ENCODE measurements around the gene AACS. TPM values are rescaled to one million over a fixed set of nuclear protein-coding genes. Genes with fewer than 3 reads are reported as not detected.

AACS gene
- total RNA-seq, 1 donor from 2014 or later, result 34.6 TPM

DNA sequence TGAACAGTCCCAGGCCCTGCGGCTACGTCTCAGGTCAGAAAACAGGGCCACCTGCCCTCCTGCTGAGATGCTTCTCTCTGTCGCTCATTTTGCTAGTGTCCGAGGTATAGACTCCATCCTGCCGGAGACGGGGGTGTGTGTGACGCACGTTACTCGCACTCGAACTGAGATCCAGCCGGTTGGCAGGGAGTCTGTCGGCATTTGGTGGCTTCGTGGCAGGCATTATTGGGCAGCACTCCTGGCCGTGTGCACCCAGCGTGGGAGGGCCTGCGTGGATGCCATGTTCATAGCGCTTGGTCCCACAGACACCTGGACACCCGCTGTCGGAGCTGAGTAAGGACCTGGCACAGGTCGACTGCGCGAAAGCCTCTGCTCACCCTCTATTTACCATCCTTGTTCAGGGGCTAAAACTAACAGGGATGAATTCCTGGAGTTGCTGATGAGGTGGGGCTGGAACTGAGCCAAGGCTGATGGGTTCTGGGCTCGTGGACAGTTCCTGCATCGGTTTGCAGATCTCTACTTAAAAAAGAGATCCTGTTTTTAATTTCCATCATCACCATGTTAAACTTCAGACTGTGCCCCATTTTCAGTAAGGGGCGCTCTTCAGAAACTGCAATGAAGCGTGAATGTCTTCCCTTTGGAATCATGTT, 28.6 kb downstream of the AACS start:
- peaks cover 6% of the 10 kb centered on the region for H3K36me3 Mint-ChIP-seq
- H3K4me3 Mint-ChIP-seq, result no peak overlapping the region
- no peaks in the 10 kb centered on the region for H3K4me1 Mint-ChIP-seq
- no peak overlapping the region for H3K27ac Mint-ChIP-seq
- no peaks in the 10 kb centered on the region for H3K9me3 Mint-ChIP-seq
- DNase-seq (ENCODE audit: low spot score in 2 of 2, unreplicated experiment in 2 of 2), result no peak
- no peaks in the 10 kb centered on the region for H3K27me3 Mint-ChIP-seq (ENCODE audit: low read depth)
- no peak for TF ChIP-seq CTCF (IDR thresholded peaks at IDR 0.05; ENCODE audit: unreplicated experiment)

DNA sequence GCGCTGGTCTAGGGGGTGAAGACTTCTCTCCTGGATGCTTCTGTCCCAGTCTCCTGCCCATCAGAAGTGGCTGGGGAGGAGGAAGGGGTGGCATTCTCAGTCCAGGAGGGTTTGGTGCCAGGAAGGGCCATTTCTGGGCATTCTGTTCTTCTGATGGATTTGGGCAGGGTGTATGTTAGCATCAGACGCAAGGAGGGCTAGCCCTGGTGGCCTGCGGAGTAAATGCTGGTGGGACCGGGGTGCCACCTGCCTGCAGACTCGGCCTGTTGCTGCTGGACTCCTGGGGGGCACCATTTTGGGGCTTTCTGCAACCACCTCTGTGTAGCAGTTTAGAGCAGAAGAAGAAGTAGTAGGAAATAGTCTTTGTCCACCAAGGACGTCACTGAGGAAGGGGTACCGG, 31.7 kb downstream of the AACS start:
- H3K27ac Mint-ChIP-seq, result no peak overlapping the region
- no peak overlapping the region for H3K4me3 Mint-ChIP-seq
- no peaks in the 10 kb centered on the region for H3K4me1 Mint-ChIP-seq
- H3K27me3 Mint-ChIP-seq (ENCODE audit: low read depth), result no peaks in the 10 kb centered on the region
- DNase-seq (ENCODE audit: low spot score in 2 of 2, unreplicated experiment in 2 of 2), result no peak
- no peaks in the 10 kb centered on the region for H3K9me3 Mint-ChIP-seq
- peaks cover 5% of the 10 kb centered on the region for H3K36me3 Mint-ChIP-seq
- TF ChIP-seq CTCF (IDR thresholded peaks at IDR 0.05; ENCODE audit: unreplicated experiment), result no peak

DNA sequence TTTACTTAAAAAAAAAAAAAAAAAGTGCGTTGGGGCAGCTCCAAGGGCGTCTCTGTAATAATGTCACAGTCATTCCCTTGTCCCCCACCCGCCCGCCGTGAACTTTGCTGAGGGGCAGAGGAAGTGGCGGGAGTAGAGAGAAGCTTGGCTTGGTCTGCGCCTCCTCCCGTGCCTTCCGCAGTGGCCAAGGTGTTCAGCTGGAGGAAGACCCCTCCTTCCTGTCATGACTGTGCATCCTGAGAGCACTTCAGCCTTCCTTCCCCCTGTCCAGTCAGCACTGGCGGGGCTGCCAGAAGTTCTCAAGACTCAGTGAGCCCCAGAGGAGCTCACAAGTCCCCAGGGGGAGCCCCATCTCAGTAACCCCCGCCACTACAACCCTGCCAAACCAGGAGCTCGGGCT, 32.2 kb downstream of the AACS start:
- H3K27me3 Mint-ChIP-seq (ENCODE audit: low read depth), result no peaks in the 10 kb centered on the region
- no peaks in the 10 kb centered on the region for H3K4me1 Mint-ChIP-seq
- no peak for DNase-seq (ENCODE audit: low spot score in 2 of 2, unreplicated experiment in 2 of 2)
- H3K36me3 Mint-ChIP-seq, result peaks cover 7% of the 10 kb centered on the region
- H3K9me3 Mint-ChIP-seq, result no peaks in the 10 kb centered on the region
- H3K4me3 Mint-ChIP-seq, result no peak overlapping the region
- H3K27ac Mint-ChIP-seq, result no peak overlapping the region
- TF ChIP-seq CTCF (IDR thresholded peaks at IDR 0.05; ENCODE audit: unreplicated experiment), result no peak

- no peak for DNase-seq (ENCODE audit: low spot score in 2 of 2, unreplicated experiment in 2 of 2)
- Mint-ChIP-seq H3K4me3 (no peak overlapping the region), H3K27ac (no peak overlapping the region), H3K36me3 (peaks cover 18% of the 10 kb centered on the region), H3K27me3 (ENCODE audit: low read depth) (no peaks in the 10 kb centered on the region), H3K9me3 (no peaks in the 10 kb centered on the region), H3K4me1 (no peaks in the 10 kb centered on the region)
- no peak for TF ChIP-seq CTCF (IDR thresholded peaks at IDR 0.05; ENCODE audit: unreplicated experiment)
These were observed 33.6 kb downstream of the AACS start for GRCh38 chr12:125098676-125099408.

DNA sequence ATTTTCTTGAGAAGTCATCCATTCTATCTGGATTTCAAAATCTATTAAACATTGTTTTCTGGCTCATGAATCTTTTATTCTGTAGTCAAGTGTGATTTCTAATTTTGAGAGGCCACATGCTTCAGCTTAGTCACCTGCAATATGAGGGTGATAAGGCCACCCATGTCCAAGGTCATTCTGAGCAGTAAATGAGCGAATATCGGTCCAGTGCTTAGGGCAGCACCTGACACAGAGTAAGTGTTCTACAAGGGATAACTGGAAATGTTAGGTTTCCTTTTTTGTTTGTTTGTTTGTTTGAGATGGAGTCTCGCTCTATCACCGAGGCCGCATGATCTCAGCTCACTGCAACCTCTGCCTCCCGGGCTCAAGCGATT, 34.2 kb downstream of the AACS start:
- Mint-ChIP-seq H3K9me3 (no peaks in the 10 kb centered on the region), H3K4me1 (no peaks in the 10 kb centered on the region), H3K36me3 (peaks cover 22% of the 10 kb centered on the region), H3K27ac (no peak overlapping the region), H3K4me3 (no peak overlapping the region), H3K27me3 (ENCODE audit: low read depth) (no peaks in the 10 kb centered on the region)
- DNase-seq (ENCODE audit: low spot score in 2 of 2, unreplicated experiment in 2 of 2), result no peak
- no peak for TF ChIP-seq CTCF (IDR thresholded peaks at IDR 0.05; ENCODE audit: unreplicated experiment)

Measured in mesothelial cell of epicardium (in vitro differentiated cells).